Activated CD4-positive, alpha-beta memory T cell treated with anti-CD3 and anti-CD28 coated beads, Interleukin-2, amount 10 ng/mL, durations not matched to agents 7 days and 5 days (primary cell): Measurements from ENCODE around the gene FAM227A. TPM values are rescaled to one million over a fixed set of nuclear protein-coding genes. Genes with fewer than 3 reads are reported as not detected.
"Not testable (repeated sequence)": the region's sequence is repeated elsewhere in the genome, so short reads cannot be mapped to it uniquely, and the experiment has no call there.

Experiments used
- CTCF ChIA-PET: fragments of 350-600 bp; sonication (Branson Sonifier 250); formaldehyde crosslinking; loops from one replicate; lab custom pipeline; 2021; ENCODE audit warnings: antibody characterized with exemption, inconsistent platforms; lab: Charles Lee
- POLR2A ChIA-PET: fragments of 350-600 bp; sonication (Branson Sonifier 250); formaldehyde crosslinking; loops from one replicate; lab custom pipeline; 2021; ENCODE audit warnings: antibody characterized with exemption; lab: Charles Lee
- DNase-seq: peaks from one replicate; pipeline ENCODE4 v3.0.0-alpha.2; 2020
- H3K27ac Mint-ChIP-seq: one replicate; pipeline ENCODE4 v1.8.0; 2021; ENCODE audit warnings: mild to moderate bottlenecking, mixed read lengths
- H3K27me3 Mint-ChIP-seq: one replicate; pipeline ENCODE4 v1.8.0; 2021; ENCODE audit warnings: mixed read lengths
- H3K36me3 Mint-ChIP-seq: one replicate; pipeline ENCODE4 v1.8.0; 2021; ENCODE audit warnings: low read depth, mixed read lengths
- H3K4me1 Mint-ChIP-seq: one replicate; pipeline ENCODE4 v1.8.0; 2021; ENCODE audit warnings: mixed read lengths
- H3K4me3 Mint-ChIP-seq: one replicate; pipeline ENCODE4 v1.8.0; 2021; ENCODE audit warnings: mild to moderate bottlenecking, mixed read lengths
- H3K9me3 Mint-ChIP-seq: one replicate; pipeline ENCODE4 v1.8.0; 2021; ENCODE audit warnings: mixed read lengths
- total RNA-seq, 2 experiments: library from RNA; stranded (reverse); gene quantifications; one replicate each; pipeline ENCODE4 v1.2.3, GENCODE V29; 2021

Gene FAM227A
- total RNA-seq, 2 experiments from 2014 or later, result 0.10 to 0.45 TPM

DNA sequence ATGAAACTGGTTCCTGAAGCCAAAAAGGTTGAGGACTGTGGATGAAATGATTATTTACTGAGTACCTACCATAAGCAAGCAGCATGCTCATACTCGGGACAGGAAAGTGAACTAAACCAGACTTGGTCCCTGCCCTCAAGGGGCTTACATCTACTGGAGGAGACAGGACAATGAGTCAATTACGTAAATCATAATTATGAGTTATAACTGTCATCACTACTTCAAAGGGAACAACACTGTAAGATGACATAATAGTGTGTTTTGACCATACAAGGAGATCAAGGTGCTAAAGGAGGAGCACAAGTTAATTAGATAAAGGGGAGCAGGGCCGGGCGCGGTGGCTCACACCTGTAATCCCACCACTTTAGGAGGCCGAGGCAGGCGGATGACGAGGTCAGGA lies 2.5 kb downstream of the FAM227A start:
- Mint-ChIP-seq H3K4me1 (peaks cover 25% of the 10 kb centered on the region), H3K9me3 (no peaks in the 10 kb centered on the region), H3K27me3 (no peaks in the 10 kb centered on the region), H3K36me3 (no peaks in the 10 kb centered on the region), H3K4me3 (no peak overlapping the region), H3K27ac (no peak overlapping the region)
- DNase-seq, result no peak
- CTCF ChIA-PET, result no interaction called here
- POLR2A ChIA-PET, result no interaction called here

GRCh38 chr22:38652859-38653258 lies 3.3 kb downstream of the FAM227A start:
- Mint-ChIP-seq H3K4me1 (peaks cover 19% of the 10 kb centered on the region), H3K9me3 (no peaks in the 10 kb centered on the region), H3K36me3 (no peaks in the 10 kb centered on the region), H3K27me3 (no peaks in the 10 kb centered on the region), H3K4me3 (no peak overlapping the region), H3K27ac (no peak overlapping the region)
- CTCF ChIA-PET, result no interaction called here
- DNase-seq, result no peak
- POLR2A ChIA-PET, result interaction anchor here (1.1 kb wide), 1 partner anchor 53 kb away, joined by 3 read pairs; the partner anchor contains the start of gene GTPBP1

DNA sequence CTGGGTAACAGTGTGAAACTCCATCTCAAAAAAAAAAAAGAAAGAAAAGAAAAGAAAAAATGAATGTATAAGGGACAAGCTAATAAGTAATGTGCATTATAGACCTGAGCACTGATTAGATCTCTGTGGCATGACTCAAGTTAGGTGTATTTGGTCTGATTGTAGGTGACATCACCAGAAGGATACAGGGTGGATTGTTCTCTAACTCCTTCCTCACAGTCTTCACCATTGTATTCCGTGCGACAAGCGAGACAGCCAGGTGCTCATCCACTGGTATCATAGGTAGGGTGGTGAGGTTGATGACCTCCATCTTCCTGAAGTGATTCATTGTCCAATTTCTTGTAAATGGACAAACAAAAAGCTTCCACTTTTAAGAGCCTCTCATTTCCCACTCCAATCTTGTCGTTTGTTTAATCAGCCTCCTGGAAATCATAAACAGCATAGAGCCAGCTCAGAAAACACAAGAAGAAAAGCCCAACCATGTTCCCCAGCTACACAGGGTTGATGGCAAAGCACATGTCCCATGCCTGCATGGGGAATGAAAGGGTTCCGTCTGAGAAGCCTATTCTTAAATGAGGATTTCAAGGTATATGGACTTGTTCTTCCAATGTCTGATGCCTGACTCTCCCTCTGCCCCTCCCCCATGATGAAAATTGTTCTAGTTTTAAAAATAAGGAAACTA lies 6.2 kb downstream of the FAM227A start:
- Mint-ChIP-seq H3K9me3 (no peaks in the 10 kb centered on the region), H3K4me1 (peaks cover 4% of the 10 kb centered on the region), H3K27ac (no peak overlapping the region), H3K4me3 (no peak overlapping the region), H3K27me3 (no peaks in the 10 kb centered on the region), H3K36me3 (no peaks in the 10 kb centered on the region)
- DNase-seq, result no peak
- POLR2A ChIA-PET, result interaction anchor here (0.5 kb wide), 1 partner anchor 34 kb away, joined by 3 read pairs; no protein-coding TSS in a partner anchor
- CTCF ChIA-PET, result no interaction called here

DNA sequence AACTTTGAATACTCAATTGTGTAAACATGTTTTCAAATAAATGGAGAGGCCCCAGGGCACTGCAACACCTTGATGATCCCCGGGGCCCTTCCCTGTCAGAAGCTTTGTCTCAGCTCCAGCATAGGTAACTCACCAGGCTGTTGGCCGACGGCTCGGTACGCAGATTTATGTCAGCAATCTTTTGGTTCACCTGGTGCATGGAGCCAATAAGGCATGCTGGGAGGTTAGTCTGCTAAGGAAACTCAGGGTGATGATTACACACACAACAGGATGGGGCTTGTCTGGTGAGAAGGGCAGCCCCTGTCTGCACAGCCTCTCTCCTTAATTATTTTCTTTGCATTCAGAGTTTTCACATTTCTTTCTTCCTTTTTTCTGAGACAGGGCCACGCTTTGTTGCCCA lies 10.8 kb downstream of the FAM227A start:
- Mint-ChIP-seq H3K4me3 (no peak overlapping the region), H3K36me3 (no peaks in the 10 kb centered on the region), H3K27me3 (peaks cover 7% of the 10 kb centered on the region), H3K27ac (no peak overlapping the region), H3K9me3 (peaks cover 2% of the 10 kb centered on the region), H3K4me1 (no peaks in the 10 kb centered on the region)
- POLR2A ChIA-PET, result no interaction called here
- no peak for DNase-seq
- CTCF ChIA-PET, result no interaction called here

DNA sequence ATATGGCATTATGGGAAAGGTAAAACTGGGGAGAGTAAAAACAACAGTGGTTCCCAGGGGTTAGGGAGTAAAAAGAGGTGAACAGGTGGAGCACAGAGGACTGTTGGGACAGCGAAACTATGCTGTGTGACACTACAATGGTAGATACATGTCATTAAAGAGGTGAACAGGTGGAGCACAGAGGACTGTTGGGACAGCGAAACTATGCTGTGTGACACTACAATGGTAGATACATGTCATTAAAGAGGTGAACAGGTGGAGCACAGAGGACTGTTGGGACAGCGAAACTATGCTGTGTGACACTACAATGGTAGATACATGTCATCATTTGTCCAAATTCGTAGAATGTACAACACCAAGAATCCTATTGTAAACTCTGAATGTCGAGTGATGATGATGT lies 11.9 kb downstream of the FAM227A start:
- H3K36me3 Mint-ChIP-seq, H3K4me1 Mint-ChIP-seq, DNase-seq, H3K27ac Mint-ChIP-seq, POLR2A ChIA-PET, H3K9me3 Mint-ChIP-seq, H3K27me3 Mint-ChIP-seq, H3K4me3 Mint-ChIP-seq, CTCF ChIA-PET: not testable (repeated sequence)

GRCh38 chr22:38641476-38642040 lies 14.6 kb downstream of the FAM227A start:
- POLR2A ChIA-PET, result no interaction called here
- no peaks in the 10 kb centered on the region for H3K4me1 Mint-ChIP-seq
- CTCF ChIA-PET, result interaction anchor here (0.6 kb wide), 1 partner anchor 229 kb away, joined by 3 read pairs; no protein-coding TSS in a partner anchor
- no peak overlapping the region for H3K4me3 Mint-ChIP-seq
- H3K9me3 Mint-ChIP-seq, result peaks cover 2% of the 10 kb centered on the region
- no peak overlapping the region for H3K27ac Mint-ChIP-seq
- no peaks in the 10 kb centered on the region for H3K36me3 Mint-ChIP-seq
- DNase-seq, result no peak
- H3K27me3 Mint-ChIP-seq, result peaks cover 9% of the 10 kb centered on the region

GRCh38 chr22:38638728-38639127 lies 17.5 kb downstream of the FAM227A start:
- H3K27ac Mint-ChIP-seq, result no peak overlapping the region
- ChIA-PET POLR2A (no interaction called here), CTCF (no interaction called here)
- H3K9me3 Mint-ChIP-seq, result no peaks in the 10 kb centered on the region
- DNase-seq, result no peak
- peaks cover 9% of the 10 kb centered on the region for H3K27me3 Mint-ChIP-seq
- no peaks in the 10 kb centered on the region for H3K36me3 Mint-ChIP-seq
- no peak overlapping the region for H3K4me3 Mint-ChIP-seq
- no peaks in the 10 kb centered on the region for H3K4me1 Mint-ChIP-seq

- Mint-ChIP-seq H3K4me1 (no peaks in the 10 kb centered on the region), H3K9me3 (no peaks in the 10 kb centered on the region), H3K4me3 (no peak overlapping the region), H3K36me3 (no peaks in the 10 kb centered on the region), H3K27me3 (peaks cover 9% of the 10 kb centered on the region), H3K27ac (no peak overlapping the region)
- POLR2A ChIA-PET, result no interaction called here
- no peak for DNase-seq
- CTCF ChIA-PET, result no interaction called here
Observed at GRCh38 chr22:38638216-38638615, 18.0 kb downstream of the FAM227A start.

DNA sequence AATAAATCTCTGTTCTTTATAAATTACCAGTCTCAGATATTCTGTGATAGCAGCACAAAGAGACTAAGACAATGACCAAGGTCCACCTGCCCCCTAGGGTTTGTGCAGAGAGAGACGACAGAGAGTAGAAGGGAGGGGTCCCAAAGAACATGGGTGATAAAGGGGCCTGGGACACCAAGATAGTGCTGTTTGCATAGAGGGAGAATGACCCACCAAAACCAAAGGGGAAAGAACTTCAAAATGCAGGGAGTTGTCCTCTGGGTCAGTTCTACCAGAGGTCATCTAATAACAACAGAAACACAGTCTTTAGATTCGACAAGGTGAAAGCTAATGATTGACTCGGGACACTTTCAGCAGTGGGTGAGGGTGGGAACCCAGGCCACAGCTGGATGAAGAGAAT lies 23.7 kb downstream of the FAM227A start:
- ChIA-PET CTCF (interaction anchor here (0.7 kb wide), 1 partner anchor 120 kb away, joined by 3 read pairs; no protein-coding TSS in a partner anchor), POLR2A (no interaction called here)
- no peak for DNase-seq
- Mint-ChIP-seq H3K9me3 (no peaks in the 10 kb centered on the region), H3K4me3 (no peak overlapping the region), H3K27me3 (no peaks in the 10 kb centered on the region), H3K4me1 (peaks cover 14% of the 10 kb centered on the region), H3K27ac (no peak overlapping the region), H3K36me3 (no peaks in the 10 kb centered on the region)

GRCh38 chr22:38631724-38632123 lies 24.5 kb downstream of the FAM227A start:
- peak; percentile 29 for DNase-seq
- Mint-ChIP-seq H3K4me3 (no peak overlapping the region), H3K27ac (peak overlapping the region; percentile 4), H3K36me3 (no peaks in the 10 kb centered on the region), H3K9me3 (no peaks in the 10 kb centered on the region), H3K27me3 (no peaks in the 10 kb centered on the region), H3K4me1 (peaks cover 14% of the 10 kb centered on the region)
- ChIA-PET POLR2A (no interaction called here), CTCF (no interaction called here)

DNA sequence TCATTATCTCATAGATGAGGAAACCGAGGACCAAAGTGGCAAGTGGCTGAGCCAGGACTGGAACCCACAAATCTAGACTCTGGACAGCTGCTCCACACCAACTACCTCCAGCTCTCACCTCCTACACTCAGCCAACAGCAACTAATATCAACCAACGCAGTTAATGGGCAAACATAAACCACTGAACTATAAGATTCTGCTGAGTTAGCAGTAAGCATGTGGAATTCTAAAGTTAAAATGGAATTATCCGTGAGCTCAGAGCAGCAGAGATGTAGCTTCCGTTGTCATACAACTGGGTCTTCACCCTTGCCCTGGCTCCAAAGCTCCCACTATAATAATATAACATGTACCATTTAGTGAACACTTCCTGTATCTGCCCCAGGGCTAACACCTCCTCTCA lies 27.1 kb downstream of the FAM227A start:
- Mint-ChIP-seq H3K27ac (no peak overlapping the region), H3K36me3 (no peaks in the 10 kb centered on the region), H3K4me1 (peaks cover 14% of the 10 kb centered on the region), H3K9me3 (no peaks in the 10 kb centered on the region), H3K4me3 (no peak overlapping the region), H3K27me3 (no peaks in the 10 kb centered on the region)
- POLR2A ChIA-PET, result interaction anchor here (0.6 kb wide), 1 partner anchor 787 kb away, joined by 3 read pairs; no protein-coding TSS in a partner anchor
- CTCF ChIA-PET, result no interaction called here
- DNase-seq, result no peak

DNA sequence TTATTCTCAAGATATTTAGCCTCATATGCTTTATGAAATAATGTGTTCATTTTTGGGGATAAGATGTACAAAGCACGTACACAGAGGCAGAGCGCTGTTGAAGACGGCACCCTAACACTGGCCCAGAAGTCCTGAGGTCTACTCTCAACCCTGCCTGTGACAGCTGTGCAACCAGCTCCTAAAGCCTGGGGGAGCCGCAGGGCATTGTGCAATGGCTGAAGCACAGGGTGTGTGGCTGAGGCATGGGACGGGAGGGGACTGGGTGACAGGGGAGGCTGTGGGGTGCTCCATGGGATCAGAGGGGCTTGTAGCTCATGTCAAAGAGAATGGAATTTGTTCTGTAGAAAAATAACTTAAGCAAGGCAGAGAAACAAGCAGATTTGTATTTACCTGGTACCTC lies 27.7 kb downstream of the FAM227A start:
- ChIA-PET POLR2A (no interaction called here), CTCF (no interaction called here)
- H3K9me3 Mint-ChIP-seq, result no peaks in the 10 kb centered on the region
- no peak overlapping the region for H3K27ac Mint-ChIP-seq
- H3K27me3 Mint-ChIP-seq, result no peaks in the 10 kb centered on the region
- no peak for DNase-seq
- no peak overlapping the region for H3K4me3 Mint-ChIP-seq
- H3K4me1 Mint-ChIP-seq, result peaks cover 18% of the 10 kb centered on the region
- no peaks in the 10 kb centered on the region for H3K36me3 Mint-ChIP-seq

DNA sequence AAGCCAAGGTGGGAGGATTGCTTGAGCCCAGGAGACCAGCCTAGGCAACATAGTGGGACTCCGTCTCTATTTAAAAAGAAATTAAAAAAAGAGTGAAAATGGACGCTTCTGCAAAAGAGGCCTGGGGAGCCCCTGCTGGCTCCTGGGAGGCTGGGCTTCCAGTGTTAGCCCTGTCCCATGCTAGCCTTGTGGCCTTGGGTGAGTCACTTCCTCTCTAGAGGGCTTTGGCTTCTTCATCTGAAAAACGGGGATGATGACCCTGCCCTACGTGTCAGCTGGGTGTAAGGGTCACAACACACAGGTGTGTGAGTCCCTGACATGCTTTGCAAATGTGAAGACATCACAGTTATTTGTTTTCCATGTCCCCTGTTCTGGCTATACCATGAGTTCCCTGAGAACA lies 32.8 kb downstream of the FAM227A start:
- DNase-seq, result peak; percentile 22
- H3K4me1 Mint-ChIP-seq, result peaks cover 8% of the 10 kb centered on the region
- H3K27ac Mint-ChIP-seq, result no peak overlapping the region
- H3K9me3 Mint-ChIP-seq, result peaks cover 3% of the 10 kb centered on the region
- H3K36me3 Mint-ChIP-seq, result no peaks in the 10 kb centered on the region
- H3K4me3 Mint-ChIP-seq, result no peak overlapping the region
- POLR2A ChIA-PET, result no interaction called here
- CTCF ChIA-PET, result no interaction called here
- H3K27me3 Mint-ChIP-seq, result peaks cover 1% of the 10 kb centered on the region

DNA sequence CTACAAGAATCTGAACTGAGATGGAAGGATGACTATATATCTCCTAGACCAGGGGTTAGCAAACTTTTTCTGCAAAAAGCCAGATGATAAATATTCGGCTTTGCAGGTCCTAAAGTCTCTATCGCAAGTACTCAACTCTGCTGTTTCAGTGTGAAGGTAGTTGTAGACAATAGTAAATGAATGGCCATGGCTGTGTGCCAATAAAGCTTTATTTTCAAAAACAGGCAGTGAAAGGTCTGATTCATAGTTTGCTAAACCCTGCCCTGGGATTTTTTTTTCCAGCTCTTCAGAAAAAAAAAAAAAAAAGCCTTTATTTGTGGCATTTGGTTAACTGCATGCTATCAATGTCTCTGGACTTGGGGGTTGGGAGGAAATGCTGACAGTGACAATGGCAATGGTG lies 37.5 kb downstream of the FAM227A start:
- H3K36me3 Mint-ChIP-seq, result no peaks in the 10 kb centered on the region
- H3K27me3 Mint-ChIP-seq, result peaks cover 3% of the 10 kb centered on the region
- DNase-seq, result no peak
- H3K4me3 Mint-ChIP-seq, result no peak overlapping the region
- ChIA-PET POLR2A (no interaction called here), CTCF (interaction anchor here (0.6 to 0.7 kb wide), 3 partner anchors 13 to 853 kb away, joined by 3 to 4 read pairs (median 3); no protein-coding TSS in a partner anchor)
- H3K4me1 Mint-ChIP-seq, result peaks cover 6% of the 10 kb centered on the region
- H3K9me3 Mint-ChIP-seq, result peaks cover 5% of the 10 kb centered on the region
- no peak overlapping the region for H3K27ac Mint-ChIP-seq
